ENCODE measurements around the gene ATP8B3.

The ATP8B3 gene

DNA sequence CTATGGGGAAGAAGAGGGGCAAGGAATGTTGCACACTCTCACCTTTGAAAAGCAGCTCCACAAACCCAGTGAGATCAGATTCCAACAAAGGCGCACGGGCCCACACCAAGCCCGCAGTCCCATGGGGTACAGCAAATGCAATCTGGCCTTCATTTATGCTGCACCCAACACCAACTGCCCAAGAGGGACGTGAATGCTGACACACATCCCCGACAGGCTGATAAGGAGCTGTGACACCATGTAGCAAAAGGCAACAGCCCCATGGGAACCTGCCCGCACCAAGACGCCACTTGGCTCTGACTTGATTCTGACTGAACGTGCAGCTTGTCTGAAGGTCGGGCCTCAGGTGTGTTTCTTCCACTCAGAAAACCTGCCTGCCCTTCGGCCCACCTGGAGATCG is 18.9 kb upstream of the ATP8B3 start:
- no peak for DNase-seq

DNA sequence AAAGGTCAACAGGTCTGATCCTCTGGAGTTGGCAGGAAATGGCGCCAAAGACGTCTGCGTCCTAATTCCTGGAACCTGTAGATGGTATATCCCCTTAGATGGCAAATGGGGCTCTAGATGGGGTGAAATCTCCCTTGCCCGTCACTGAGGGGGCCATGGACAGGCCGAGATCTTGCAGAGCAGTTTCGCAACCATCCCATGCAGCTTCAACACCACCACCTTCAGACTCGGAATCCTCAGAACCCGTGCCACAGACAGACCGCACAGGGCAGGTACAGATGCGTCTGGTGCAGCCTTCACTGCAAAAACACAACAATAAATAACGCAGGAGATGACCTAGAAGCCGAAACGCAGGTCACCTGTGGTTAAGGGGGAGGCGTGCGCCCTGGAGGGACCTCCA is 18.5 kb upstream of the ATP8B3 start:
- no peak for DNase-seq

DNA sequence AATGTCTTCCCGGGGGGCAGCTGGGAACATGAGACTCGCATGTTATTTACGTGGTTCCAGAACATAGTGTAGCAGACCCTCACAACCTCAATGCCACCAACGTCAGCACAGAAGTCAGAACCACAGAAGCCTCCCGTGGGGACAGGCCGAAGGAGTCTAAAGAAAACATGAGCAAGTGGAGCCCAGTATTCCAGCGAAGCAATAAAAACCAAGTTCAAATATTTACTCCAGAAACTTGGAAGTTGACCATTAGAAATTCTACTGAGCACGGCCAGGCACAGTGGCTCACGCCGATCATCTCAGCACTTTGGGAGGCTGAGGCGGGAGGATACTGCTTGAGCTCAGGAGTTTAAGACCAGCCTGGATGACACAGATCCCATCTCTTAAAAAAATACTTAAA is 17.9 kb upstream of the ATP8B3 start:
- no peak for DNase-seq

DNA sequence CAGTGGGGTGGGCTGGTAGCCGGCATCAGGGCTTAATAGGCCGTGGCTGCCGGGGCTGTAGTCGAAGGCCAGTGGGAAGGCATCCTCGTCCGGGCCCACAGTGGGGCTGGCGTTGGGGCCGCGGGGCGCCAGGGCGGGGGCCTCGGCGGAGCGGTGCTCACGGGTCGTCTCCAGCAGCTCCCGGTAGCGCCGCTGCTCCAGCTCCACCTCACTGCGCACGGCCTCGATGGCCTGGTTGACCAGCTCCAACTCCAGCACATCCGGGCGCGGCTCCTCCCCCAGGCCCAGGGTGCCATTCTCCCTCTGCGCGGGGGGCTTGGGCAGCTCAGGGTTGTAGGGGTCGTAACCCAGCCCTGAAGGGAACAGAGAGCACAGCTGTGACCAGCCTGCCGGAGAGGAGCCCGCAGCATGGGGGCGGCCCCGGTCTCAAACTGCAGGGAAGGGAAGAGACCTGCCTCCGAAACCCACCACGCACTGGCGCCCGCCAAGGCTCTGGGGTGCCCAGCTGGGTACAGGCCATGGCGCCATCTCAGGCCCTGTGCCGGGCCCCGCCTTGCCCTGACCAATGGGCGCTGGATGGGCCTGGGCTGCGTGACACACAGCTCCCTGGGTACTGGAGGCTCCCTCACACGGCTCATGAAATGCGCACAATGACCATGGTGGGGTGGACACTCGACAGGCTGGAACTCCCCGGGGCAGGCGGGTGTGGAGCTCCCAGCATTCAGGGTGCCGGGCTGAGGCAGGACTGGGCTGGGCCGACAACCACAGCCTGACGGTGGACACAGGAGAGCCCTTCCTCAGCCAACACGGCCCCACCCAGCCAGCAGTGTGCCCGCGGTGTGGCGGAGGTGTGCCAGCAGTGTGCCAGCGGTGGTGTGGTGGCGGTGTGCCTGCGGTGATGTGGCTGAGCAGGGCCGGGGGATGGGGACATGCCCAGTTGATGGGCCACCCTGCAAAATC is 16.5 kb upstream of the ATP8B3 start:
- no peak for DNase-seq

DNA sequence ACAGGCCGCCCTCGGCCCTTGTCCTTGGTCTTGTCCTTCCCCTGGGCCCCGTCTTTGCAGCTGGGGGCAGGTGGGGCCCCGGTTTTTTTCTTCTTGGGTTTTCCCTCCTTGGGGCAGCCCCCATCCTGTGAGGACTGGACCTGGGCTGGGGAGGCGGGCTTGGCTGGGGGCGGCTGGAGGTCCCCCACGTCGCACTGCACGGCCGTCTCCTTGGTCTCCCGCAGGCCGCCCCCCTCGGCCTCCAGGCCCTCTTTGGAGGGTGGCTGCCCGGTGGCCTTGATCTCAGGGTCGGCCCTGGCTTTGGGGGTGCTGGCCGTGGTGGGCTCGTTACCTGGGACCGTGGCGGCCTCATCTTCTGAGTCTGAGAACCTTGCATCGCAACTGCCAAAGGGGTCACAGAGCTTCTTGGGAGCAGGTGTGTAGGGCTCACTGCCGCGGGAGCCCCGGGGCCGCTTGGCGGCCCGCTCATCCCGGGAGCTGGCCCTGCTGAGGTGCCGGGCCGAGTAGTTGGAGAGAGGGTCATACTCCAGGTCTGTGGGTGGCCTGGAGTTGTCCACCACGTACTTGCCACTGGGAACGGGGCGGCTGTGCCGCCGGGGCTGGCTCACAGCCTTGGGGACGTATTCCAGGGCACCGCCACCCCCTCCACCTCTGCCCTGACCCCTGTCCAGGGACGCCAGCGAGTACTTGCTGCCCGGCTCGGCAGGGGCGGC is 15.6 kb upstream of the ATP8B3 start:
- DNase-seq = no peak

DNA sequence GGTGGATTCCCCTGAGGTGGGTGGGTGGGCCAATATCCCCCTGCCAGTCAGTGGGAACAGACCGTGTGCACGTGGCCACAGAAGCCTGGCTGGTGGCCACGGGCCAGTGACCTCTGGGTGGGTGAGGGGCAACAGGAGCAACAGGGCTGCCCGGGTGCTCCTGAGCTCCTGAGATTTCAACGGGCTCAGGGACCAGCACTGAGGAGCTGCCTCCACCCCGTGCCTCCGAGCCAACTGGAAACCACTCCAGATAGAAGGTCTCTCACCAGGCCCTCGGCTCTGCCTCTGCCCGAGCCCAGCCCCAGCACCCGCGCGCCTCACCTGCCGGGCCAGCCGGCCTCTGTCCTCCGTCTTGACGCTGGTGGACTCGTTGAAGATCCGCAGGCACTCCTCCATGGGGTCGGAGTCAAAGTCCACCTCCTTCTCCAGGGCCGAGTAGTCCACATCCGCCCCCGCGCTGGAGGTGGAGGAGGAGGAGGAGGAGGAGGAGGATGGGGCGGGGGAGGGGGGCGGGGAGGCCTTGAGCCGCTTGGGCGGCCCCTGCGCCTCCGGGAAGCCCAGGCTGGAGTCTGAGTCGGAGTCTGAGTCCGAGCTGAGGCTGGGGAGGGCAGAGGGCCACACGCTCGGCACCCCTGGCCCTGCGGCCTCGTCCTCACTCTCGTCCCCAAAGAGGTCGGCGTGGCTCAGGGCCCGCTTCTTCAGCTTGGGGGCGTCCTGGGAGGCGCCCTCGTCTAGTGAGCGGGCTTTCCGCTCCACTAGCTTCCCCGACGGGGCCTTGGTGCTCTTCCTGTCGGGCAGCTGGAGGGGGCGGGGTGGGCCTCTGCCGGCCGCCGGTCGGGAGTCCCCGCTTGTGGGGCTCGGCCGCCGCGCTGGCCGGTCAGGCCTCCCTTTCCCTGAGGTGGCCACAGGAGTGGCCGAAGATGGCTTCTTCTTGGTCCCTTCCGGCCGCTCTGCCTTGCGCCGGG is 14.8 kb upstream of the ATP8B3 start:
- DNase-seq = no peak

DNA sequence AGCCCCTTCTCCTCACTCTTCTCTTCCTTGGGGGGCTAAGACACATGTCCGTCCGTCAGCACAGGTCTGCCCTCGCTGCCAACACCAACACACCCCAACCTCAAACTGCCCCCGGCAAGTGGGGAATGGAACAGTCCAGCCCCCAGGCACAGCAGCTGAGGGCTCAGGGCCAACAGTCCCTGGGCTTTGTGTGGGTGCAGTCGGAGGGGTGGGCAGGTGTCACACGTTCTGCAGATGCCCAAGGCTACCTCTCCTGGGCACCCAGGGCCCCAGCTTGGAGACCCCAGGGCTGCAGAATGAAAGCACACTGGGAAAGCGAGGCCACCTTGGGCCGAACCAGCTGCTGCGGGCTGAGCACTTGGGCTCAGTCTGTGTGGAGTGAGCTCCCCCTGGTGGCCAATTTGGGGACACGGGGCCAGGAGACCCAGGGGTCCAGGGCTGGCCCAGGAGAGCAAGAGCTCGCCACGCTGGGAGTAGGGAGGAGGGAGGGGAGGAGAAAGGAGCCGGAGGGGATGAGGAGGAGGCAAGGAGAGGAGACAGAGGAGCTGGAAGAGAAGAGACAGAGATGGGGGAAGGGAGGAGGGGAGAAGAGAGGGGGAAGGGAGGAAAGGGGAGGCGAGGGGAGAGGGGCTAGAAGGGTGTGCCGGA is 14.0 kb upstream of the ATP8B3 start:
- peak; percentile 67 for DNase-seq

DNA sequence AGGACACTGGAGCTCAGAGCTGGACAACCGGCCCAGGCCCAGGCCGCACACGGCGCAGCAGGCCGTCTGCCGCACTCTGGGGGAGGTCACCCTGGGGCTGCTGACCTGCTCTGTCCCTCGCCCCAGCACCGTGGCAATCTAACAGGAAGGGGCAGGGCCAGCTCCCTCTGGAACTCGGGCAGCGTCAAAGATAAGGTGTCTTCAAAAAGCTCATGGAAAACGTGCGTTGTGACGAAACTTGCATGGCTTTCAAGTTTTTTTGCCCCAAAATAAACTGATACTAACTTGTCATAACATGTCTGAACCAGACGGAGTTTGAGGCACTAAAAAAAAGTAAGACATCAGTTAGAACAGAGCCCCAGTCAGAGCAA is 12.2 kb upstream of the ATP8B3 start:
- DNase-seq = no peak

DNA sequence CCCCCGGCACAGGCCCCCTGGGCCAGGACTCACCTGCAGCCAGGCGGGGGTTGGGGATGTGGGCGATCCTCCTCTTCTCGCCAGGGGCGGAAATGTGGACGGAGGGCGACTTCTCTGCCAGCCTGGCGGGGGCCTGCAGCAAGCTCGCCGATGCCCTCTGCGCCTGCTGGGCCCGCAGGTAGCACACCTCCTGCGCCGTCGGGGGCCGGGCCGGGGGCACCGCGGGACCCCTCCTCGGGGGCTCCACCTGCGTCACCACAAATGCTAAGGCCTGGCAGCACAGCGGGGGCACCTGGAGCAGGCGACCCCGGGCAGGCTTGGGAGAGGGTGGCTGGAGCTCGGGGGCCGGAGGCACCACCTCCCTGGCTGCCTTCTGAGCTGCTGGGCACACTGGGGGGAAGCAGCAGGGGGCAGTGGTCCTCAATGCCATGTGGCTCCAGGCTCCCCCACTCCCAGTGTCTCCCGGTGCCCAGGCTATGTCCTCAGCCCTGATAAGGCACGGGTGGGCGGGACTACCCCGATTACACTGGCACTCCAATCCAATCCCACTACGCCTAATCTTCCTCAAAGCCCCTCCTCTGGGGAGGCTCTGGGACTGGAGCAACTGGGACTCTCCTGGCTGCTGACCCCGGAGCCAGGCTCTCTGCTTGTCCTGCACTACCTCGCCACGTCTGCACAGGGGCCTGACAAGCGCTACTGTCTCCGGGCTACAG is 11.6 kb upstream of the ATP8B3 start:
- no peak for DNase-seq

DNA sequence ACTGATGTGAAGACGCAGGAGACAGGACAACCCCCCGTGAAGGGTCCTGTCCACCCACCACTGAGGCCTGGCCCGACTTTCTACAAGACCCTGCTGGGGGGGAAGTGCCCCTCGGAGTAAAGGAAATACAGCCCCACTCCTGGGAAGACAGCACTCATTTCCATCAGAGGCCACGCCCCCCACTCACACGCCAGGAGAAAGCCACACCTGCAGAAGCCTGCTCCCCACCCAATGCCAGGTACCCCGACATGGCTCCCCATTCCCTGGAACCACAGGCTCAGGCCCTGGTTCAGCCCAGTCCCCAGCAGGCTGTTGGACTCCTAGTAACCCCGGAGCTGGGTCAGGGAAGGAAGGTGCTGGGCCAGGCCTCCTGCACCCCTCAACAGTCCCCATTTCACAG is 10.9 kb upstream of the ATP8B3 start:
- DNase-seq = no peak

DNA sequence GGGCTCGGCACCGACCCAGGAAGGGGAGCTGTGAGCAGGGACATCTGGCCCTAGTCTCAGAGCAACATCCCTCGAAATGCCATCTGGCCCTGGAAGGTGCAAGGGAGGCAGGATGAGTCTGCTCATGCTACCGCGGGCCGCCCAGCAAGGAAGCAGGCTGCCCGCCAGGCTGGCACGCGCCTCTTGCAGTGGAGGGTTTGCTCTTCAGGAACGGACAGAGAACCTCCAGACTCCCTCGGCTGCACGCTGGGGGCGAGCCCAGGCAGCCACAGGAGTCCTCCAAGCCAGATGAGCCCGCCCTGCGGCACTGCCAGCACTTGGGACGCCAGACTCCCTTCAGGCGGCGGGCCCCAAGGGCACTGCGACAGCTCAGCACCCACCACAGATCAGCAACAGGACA is 10.1 kb upstream of the ATP8B3 start:
- DNase-seq = no peak

DNA sequence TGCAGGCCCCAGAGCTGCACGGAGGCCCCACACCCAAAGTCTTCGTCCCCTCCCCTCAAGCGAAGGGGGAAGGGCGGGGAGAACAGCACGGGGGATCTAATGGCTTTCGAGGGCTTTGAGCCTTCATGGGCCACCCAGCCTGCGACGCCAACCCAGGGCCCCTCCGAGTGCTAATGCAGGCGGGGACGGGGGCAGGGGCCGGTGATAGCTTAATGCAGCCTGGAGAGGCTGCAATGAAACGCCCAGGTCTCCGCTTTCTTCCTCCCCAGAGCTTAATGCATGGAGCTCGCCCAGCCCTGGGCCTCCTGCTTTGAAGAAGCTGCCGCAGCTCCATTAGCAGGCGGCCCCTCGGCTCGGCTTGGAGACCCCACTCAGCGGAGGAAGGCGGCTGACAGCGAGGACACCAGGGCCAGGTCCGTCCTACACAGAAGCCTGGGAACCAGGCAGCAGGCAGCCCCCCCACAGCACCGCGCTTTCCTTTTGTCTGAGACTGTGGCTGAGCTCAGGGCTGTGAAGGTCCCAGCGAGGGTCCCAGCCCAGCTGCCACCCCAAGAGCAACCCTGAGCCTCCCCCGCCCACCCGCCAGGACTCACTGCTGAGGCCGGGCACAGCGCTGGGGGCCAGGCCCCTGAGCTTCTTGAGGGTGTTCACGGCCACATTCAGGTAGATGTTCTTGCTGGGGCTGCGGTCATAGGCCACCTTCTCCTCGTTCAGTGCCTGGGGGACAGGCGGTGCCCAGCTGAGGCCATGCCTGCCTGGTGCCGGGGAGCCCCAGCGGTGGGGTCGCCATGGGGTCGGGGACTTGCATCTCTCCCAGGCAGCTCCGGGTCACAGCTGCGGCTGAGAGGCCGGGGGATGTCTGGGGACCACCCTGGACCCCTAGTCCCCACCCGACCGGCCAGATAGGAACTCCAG is 7.5 kb upstream of the ATP8B3 start:
- no peak for DNase-seq

DNA sequence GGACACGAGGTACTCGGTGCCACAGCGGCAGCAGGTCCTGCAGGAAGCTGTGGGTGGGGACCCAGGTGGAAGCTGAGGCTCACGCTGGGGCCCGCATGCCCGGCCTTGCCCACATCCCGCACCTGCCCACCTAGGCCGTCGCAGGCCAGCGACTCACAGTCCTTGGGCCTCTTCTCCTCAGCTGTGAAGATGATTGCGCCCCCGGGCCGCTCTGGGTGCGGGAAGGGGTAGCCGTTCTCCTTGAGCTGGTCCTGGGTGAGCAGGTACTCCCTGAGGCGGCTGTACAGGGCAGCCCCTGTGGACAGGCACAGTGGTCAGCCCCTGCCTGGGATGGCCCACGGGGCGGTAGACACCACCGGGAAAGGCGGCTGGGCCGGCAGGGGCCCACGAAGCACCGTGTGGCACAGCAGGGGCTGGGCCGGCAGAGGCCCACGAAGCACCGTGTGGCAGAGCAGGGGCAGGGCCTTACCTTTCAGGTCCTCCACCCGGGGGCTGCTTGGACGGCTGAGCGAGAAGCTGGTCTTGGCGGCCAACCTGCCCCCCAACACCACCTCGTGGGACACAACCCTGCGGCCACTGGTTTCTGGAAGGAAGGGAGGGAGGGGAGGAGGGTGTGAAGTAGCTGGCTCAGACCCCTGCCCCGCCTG is 6.6 kb upstream of the ATP8B3 start:
- no peak for DNase-seq

DNA sequence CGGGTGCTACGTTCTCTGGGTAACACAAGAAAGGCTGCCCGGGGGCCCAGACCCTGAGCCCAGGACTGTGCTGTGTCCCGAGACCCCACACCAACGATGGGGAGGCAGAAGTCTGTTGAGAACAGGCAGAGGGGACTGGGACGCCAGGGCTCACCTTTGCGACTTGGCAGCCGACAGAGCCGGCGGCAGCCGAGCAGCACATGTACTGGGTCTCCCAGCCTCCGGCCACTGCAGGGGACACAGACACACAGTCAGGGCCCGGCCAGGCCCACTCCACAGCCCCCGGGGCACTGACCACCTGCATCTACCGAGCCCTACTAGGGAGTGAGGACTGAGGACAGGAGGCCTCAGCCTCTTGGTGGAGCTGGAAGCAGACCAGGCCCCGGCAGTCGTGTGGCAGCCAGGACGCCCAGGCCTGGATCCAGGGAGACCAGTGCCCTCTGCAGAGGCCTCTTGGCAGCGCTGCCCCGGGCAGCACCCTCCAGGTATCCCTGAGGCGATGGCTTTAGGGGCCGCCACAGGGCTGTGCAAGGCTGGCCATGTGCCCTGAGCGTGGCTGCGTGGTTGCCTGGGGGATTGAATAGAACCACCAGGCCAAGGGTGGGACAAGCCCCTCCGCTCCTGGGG is 5.6 kb upstream of the ATP8B3 start:
- DNase-seq = no peak

DNA sequence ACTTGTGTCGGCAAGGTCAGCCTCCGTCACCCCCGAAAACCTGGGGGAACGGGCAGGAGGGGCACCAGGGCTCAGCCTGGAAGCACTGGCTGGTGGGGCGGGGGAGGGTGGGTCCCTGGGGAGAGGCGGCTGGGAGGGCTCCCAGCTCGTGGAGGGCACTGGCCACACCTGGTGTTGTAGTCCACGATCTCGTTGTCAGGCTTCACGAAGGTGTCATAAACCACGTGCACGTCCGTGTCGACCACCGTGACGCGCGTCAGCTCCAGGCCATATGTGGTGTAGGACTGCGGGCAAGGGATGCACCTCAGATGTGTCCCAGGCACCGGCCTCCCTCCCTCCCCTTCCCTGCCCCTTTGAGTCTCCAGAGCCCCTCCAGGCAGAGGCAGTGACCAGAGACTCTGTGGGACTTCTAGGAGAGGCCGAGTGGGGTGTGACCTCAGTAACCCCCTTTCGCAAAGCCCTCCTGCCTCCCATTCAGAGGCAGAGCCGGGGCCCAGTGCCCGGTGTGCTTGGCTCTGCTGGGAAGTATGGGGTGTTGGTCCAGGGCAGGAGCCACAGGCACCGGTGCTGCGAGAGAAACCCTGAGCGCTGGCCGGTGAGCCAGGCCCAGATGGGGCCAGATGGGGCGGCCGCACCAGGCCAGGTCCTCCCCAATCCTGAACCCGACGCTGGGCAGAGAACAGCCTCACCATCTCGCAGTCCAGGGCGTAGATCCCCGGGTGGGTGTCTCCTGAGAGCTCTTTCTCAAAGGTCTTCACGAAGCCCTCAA is 4.6 kb upstream of the ATP8B3 start:
- no peak for DNase-seq

DNA sequence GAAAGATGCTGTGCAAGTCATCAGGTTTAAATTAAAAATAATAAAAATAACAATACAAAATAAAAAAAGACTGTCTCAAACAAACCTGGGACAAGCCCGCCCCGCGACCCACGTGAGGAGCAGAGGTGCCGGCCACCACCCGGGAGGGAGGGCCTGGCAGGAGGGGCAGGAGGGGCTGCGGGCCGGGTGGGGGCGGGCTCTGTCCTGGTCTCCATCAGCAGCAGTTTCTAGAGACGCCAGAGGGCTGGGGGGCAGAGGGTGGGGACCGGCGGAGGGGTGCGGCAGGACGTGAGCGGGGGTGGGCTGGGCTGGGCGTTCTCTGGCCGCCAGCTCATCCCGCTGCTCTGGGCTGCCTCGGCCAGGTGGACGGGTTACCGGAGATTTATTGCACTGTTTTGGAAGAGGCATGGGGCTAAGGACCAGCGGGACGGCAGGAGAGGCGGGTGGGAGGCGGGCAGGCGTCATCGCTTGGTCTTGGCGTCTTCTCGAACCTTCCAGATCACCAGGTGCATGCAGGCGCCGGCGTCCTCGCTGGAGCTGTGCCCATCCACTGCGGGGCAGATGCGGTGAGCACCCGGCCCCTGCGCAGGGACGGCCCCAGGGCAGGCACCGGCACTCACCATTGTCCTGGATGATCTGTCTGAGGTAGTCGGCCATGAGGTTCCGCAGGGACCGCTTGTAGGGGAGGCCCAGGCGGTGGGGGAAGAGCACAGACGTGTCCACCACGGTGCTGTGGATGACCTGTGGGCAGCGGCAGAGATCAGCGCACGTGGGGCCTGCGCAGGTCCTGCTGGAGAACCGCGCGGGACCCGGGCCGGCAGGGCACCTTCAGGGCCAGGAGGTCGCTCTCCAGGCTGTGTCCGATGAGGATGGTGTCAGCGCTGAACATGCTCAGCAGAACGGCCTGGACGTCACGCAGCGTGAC is 3.8 kb upstream of the ATP8B3 start:
- no peak for DNase-seq

DNA sequence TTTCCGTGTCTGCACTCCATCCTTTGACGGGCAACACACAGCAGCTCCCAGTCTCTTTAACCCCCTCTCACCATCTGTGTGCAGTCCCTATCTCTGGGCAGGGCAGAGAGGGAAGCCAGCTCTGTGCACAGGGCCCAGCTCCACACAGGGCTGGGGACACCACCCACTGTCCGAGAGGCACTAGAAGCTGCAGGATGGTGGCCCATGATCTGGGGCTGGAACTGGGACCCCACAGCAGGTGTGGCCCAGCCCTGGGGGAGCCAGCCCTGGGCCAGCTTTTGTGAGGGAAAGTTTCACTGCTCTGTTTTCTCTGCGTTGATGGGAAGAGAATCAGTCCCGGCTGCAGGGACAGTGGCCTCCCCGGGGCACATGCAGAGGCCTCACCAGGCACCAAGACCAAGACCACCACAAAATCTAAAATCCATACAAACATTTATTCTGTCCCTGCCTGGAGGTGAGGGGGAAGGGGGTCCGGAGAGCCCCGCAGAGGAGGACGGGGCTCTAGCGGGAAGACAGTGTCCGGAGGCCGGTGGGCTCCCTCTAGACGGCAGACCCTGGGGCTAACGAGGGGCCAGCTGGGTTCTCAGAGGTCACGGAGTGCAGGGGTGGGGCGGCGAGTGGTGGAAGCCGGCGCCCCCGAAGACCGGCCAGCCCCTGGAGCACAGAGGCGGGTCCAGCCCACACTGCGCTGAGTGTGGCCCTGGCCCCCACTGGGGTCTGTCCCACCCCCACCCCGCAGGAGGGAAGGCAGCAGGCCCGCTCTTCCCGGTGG is 2.9 kb upstream of the ATP8B3 start:
- no peak for DNase-seq
